TTC549 (cell line): ENCODE data around the gene HORMAD1.
"Not testable (repeated sequence)": the region's sequence is repeated elsewhere in the genome, so short reads cannot be mapped to it uniquely, and the experiment has no call there.

Experiments
- FAIRE-seq: peaks from 2 replicates; lab custom pipeline; 2012; peaks lifted over from hg19 to GRCh38; lab: Jason Lieb, UNC

Gene HORMAD1

GRCh38 chr1:150696995-150697927, 23.4 kb downstream of the HORMAD1 start, which contains the start of gene GOLPH3L:
Gene GOLPH3L (minus strand): TSS chr1:150697154. CDS start chr1:150694838, 2,316 bp downstream.
- peak; percentile 100 for FAIRE-seq

DNA sequence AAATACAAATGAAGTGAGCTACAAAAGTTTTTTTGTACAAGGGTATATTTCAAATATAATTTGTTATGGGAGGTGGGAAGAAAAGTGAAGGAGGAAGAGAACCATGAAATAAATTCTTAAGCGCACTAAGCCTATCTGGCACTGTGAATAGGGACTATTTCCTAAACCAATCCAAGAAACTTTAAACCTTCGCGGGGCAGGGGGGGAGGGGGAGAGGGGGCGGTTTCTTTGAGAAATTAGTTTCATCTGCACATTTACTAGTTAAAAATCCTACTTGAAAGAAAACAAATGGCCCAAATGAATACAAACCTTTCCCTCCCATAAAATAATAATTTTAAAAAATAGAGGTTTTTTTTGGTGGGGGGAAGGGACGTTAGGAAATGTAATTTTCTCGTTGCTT, 24.1 kb downstream of the HORMAD1 start:
- FAIRE-seq = no peak

- FAIRE-seq = peak; percentile 49
These were observed 24.5 kb downstream of the HORMAD1 start for GRCh38 chr1:150696162-150696561.

GRCh38 chr1:150695561-150695960, 25.1 kb downstream of the HORMAD1 start:
- FAIRE-seq = no peak

GRCh38 chr1:150692720-150693119, 28.0 kb downstream of the HORMAD1 start:
- FAIRE-seq = no peak

DNA sequence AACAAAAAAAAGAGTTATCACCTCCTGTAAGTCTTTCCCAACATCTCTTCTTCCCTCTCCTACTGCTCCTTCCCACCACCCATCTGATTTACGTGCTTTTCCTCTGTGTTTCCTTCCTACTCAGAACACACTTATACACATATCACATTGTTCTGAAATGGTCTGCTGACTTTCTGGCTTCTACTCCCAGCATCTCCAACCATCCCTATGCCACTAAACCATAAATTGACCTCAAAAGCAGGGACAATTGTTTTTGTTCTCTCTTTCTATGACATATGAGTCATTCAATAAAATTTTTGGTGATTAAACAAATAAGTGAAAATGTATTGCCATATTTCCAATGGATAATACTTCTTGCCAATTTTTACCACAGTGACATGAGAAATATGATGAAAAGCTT, 31.9 kb downstream of the HORMAD1 start:
- FAIRE-seq = no peak

DNA sequence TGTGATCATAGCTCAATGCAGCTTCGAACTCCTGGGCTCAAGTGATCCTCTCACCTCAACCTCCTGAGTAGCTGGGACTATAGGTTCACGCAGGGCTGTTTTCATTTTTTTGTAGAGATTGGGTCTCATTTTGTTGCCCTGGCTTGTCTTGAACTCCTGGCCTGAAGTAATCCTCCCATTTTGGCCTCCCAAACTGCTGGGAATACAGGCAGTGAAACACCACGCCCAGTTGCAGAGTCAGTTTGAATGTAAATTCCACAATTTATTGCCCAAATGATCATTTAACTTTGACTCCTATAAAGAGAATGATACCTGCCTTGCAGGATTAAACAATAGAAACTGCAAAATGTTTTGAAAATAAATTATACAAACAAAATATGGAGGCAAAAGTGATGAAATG, 34.4 kb downstream of the HORMAD1 start:
- FAIRE-seq = no peak

GRCh38 chr1:150683914-150684313, 36.8 kb downstream of the HORMAD1 start:
- no peak for FAIRE-seq

DNA sequence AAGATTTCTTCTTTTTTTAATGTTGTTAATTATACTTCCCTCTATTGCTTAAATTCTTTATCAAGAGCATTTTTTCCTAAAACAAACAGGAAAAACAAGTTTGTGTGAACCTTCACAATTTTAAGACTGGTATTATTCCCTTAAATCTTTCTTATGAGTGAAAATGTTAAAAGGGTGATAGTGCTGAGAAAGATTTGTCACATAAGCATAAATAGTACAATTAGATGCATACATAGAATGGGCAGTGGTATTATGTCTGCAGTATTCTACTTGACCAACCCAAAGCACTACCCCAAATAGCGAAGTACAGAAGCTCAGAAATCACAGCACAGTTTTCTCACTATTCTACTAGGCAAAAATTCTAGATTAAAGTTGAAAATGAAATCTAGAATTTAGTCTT, 41.7 kb downstream of the HORMAD1 start:
- FAIRE-seq = no peak

GRCh38 chr1:150674881-150675280, 45.8 kb downstream of the HORMAD1 start:
- FAIRE-seq = no peak

GRCh38 chr1:150663321-150663720, 57.4 kb downstream of the HORMAD1 start:
- no peak for FAIRE-seq

- no peak for FAIRE-seq
These were observed 57.9 kb downstream of the HORMAD1 start for GRCh38 chr1:150662811-150663210.

- peak; percentile 26 for FAIRE-seq
These were observed 59.5 kb downstream of the HORMAD1 start for GRCh38 chr1:150661156-150661555.

DNA sequence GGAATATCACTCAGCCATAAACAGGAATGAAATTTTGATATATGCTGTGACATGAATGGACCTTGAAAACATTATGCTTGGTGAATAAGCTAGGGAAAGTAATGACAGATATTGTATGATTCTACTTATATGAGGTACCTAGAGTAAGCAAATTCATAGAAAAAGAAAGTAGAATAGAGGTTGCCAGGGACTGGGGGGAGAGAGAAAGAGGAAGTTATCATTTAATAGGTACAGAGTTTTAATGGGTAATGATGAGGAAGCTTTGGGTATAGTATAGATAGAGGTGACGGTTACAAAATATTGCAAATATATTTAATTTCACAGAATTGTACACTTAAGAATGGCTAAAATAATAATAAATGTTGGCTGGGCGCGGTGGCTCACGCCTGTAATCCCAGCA, 60.1 kb downstream of the HORMAD1 start:
- FAIRE-seq = no peak

- FAIRE-seq = not testable (repeated sequence)
These were observed 63.6 kb downstream of the HORMAD1 start for GRCh38 chr1:150657064-150657463.

DNA sequence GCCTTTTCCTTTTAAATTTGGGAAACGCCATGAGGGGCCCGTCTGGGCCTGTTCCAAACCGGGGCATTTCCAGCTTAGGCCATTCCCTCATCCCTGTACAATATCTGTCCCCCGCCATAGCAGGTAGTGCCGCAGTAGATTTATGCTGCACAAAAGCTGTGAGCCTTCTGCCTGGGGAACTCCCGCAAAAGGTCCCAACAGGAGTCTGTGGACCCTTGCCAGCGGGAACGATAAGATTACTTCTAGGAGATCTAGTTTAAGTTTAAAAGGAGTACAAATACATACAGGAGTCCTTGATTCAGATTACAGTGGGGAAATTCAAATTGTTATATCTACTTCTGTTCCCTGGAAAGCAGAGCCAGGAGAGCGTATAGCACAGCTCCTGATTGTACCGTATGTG, 66.1 kb downstream of the HORMAD1 start:
- not testable (repeated sequence) for FAIRE-seq

DNA sequence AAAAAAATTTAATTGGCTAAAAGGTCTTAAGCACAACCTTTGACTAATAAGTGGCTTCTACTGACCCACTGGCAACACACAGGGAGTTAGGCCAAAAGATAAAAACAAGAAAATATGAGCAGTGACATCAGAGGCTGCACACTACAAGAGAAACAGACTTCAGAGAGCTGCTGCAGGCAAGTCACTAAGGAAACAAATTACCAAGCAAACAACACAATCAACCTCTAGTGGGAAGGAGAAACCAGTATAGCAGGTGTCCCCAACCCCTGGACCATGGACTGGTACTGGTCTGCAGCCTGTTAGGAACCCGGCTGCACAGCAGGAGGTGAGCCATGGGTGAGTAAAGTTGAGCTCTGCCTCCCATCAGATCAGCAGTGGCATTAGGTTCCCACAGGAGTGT, 70.5 kb downstream of the HORMAD1 start:
- no peak for FAIRE-seq

- FAIRE-seq = no peak
These were observed 71.1 kb downstream of the HORMAD1 start for GRCh38 chr1:150649441-150650075.
